GM18502 (cell line): ENCODE results near the gene CERS1.

ENCODE experiments used
- ATAC-seq: cut with Tn5 transposase; IDR thresholded peaks from one replicate; pipeline ENCODE4 v1.9.1; 2021; ENCODE audit warnings: mild to moderate bottlenecking; ENCODE audit not compliant: unreplicated experiment, poor library complexity

The CERS1 gene

GRCh38 chr19:18899624-18900560 is 3.9 kb upstream of the CERS1 start:
- no peak for ATAC-seq

DNA sequence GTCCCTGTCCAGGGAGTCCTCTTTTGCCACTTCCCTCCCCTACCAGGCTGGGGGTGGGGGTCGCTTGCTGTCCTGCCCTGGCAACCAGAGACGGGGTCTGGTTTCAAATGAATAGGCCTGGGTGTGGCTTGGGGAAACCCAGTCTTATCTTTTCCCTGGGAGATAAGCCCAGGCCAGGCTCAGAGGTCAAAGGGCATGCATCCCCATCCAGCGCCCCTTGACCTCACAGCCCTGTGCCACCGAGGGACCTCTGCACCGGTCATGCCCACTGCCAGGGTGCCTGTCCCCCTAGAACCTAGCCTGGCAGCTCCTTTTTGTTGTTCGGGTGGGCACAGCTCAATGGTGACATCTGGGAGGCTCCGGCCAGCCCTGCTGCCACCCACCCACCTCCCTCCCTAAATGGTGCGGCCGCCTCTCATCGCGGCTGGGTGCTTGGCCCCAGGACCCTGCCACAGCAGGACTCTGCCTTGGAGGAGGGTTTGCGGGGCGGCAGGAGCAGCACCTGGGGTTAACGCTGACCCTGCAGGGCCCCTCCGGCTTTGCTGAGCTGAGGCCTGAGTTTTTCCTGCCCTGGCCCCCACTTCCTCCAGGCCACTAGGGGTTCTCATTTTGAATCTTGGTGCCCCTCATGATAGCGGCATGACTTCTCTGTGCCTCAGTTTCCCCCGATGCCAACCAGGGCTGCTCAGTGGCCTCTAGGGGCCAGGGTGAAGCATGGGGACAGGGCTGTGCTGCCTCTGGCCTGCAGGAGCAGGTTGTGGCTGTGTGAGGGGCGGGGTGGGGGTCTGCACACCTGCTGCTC is 2.9 kb upstream of the CERS1 start:
- no peak for ATAC-seq

- no peak for ATAC-seq
Observed at GRCh38 chr19:18898081-18898606, 2.2 kb upstream of the CERS1 start.

DNA sequence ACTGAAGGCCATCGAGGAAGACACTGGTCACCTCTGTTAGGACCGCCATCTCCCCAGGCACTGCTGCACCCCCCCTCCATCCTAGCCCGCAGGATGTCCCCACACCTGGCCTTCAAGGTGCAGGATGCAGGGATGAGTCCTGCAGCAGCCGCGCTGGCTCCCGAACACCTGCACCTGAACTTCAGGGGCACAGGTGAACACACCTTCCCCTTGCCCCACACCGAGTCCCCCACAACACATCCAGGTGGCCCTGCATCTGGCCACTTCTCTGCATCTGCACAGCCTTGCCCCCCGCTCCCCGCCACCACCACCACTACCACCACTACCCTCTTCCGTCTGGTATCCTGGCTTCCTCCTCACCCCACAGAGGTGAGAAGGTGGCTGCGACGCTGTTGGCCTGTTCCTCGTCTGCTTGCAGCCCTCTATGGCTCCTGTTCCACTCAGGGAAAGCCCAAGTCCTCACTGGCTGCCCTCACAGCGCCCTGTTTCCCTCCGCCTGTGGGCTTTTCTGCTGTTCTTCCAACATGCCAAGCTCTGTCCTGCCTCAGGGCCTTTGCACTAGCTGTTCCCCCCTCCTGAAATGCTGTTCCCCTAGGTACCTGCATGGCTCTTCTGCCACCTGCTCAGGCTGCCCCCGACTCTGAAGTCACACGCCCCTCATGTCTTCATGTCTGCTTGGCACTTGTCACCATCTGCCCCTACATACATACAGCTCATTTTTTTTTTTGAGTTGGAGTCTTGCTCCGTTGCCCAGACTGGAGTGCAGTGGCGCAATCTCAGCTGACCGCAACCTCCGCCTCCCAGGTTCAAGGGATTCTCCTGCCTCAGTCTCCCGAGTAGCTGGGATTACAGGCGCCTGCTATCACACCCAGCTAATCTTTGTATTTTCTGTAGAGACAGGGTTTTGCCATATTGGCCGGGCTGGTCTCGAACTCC is 1.4 kb upstream of the CERS1 start:
- no peak for ATAC-seq

GRCh38 chr19:18896421-18896841 is 473 bp upstream of the CERS1 start:
- ATAC-seq = no peak

- no peak for ATAC-seq
Observed at GRCh38 chr19:18895038-18895823, 727 bp downstream of the CERS1 start.

- no peak for ATAC-seq
Observed at GRCh38 chr19:18894254-18895037, 1.5 kb downstream of the CERS1 start.

- ATAC-seq = no peak
Observed at GRCh38 chr19:18893587-18894253, 2.2 kb downstream of the CERS1 start.

GRCh38 chr19:18889949-18890745 is 5.8 kb downstream of the CERS1 start:
- ATAC-seq = no peak

DNA sequence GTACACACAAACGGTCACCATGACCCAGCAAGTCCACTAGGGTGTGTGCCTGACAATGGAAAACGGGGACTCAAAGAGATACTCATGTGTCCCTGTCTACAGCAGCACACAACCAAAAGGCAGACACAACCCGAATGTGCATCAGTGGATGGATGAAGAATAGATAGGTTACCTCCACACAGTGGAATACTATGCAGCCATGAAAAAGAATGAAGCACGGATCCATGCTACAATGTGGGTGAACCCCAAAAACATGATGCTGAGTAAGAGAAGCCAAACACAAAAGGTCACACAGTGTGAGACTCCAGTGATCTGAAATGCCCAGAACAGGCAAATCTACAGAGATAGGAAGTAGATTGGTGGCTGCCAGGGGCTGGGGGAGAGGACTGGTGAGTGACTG is 9.0 kb downstream of the CERS1 start:
- no peak for ATAC-seq

GRCh38 chr19:18883526-18884304 is 12.2 kb downstream of the CERS1 start:
- ATAC-seq = no peak

- ATAC-seq = no peak
Observed at GRCh38 chr19:18881491-18881890, 14.5 kb downstream of the CERS1 start.

DNA sequence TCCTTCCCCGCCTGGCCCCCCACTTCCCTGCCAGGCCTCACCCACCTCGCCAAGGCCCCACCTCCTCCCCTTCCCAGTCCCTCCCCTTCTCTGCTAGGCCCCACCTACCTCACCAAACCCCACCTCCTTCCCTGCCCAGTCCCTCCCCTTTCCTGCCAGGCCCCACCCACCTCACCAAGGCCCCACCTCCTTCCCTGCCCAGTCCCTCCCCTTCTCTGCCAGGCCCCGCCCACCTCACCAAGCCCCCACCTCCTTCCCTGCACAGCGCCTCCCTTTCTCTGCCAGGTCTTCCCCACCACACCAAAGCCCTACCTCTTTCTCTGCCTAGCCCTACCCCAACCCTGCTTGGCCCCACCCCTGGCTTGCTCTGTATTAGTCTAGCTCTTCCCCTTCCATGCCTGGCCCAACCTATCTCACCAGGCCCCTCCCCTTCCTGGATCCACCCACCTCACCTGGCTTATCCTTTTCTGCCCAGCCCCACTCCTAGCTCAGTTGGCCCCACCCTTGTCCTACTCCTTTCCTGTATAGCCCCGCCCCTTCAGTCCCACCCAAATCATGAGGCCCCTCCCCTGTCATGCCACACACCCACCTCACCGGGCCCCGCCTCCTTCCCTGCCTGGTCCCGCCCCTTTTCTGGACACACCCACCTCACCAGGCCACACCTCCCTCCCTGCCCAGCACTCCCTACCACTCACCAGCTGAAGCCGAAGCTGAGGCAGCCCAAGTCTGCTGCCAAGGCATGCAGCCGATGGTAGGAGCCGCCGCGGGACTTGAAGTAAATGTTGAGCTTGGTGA is 16.2 kb downstream of the CERS1 start:
- ATAC-seq = no peak

DNA sequence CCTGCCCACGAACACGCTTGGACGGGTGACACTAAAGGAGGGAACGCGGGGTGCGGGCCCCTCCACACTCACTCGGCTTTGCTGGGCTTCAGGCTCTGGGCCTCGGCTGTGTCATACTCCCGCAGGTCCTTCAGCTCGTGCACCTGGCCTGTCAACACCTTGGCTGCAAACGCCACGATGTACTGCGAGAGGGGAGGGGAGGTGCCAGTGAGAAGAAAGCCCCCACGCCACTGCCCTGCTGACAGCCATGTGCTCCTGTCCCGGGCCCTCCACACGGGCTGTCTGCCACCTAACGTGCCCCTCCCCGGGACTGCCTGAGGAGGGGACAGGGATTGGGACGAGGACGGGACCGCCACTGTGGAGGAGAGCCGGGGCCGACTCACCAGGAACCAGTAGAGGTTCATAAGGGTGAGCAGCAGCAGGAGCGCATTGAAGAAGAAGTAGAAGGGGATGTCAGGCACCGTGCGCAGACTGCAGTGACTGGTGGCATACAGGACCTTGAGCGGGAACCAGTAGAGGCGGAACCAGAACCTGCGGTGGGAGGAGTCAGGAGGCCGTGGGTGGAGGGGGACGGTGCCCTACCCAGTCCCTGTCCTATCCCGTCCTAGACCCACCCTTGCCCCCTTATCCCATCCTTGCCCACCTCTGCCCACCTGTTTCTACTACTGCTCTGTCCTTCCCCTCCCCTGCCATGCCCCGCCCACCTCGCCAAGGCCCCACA is 16.9 kb downstream of the CERS1 start:
- ATAC-seq = no peak
